ENCODE measurements around the gene SMAD9. TPM values are rescaled to one million over a fixed set of nuclear protein-coding genes. Genes with fewer than 3 reads are reported as not detected.

Gene SMAD9
- total RNA-seq, 4 donors from 2014 or later = 0.88 to 7.8 (median 2.9) TPM

DNA sequence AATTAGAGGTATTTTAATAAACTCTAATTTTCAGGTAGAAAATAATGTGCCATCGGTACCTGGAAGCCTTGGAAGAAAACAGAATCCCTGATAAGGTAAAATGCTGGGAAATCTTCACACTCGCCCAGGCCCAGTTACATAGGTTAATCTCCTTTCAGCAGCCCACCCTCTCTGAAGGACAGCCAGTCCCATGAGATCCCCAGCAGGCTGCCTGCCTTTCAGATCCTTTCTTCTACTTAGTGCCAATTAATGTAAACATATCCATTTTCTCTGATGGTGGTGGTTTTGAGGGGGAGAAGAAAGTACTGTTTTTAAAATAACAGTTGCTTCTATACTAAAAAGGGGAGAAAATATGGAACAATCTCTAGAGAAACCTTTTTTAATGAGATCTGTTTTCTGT, 12.2 kb downstream of the SMAD9 start:
- H3K4me1 ChIP-seq = no peaks in the 10 kb centered on the region
- intact Hi-C loops (cut with DNase I) = no loop called here
- no peak for DNase-seq
- no peak overlapping the region for H3K27ac ChIP-seq
- WGBS, 2 donors = 79 to 93% methylated on average over 2 of the region's 2 CpGs
- H3K36me3 ChIP-seq = no peaks in the 10 kb centered on the region
- no peak overlapping the region for H3K4me3 ChIP-seq
- no peaks in the 10 kb centered on the region for H3K9me3 ChIP-seq
- no peaks in the 10 kb centered on the region for H3K27me3 ChIP-seq
- TF ChIP-seq POLR2A (IDR thresholded peaks at IDR 0.05) = no peak
- TF ChIP-seq, protein P1, sequence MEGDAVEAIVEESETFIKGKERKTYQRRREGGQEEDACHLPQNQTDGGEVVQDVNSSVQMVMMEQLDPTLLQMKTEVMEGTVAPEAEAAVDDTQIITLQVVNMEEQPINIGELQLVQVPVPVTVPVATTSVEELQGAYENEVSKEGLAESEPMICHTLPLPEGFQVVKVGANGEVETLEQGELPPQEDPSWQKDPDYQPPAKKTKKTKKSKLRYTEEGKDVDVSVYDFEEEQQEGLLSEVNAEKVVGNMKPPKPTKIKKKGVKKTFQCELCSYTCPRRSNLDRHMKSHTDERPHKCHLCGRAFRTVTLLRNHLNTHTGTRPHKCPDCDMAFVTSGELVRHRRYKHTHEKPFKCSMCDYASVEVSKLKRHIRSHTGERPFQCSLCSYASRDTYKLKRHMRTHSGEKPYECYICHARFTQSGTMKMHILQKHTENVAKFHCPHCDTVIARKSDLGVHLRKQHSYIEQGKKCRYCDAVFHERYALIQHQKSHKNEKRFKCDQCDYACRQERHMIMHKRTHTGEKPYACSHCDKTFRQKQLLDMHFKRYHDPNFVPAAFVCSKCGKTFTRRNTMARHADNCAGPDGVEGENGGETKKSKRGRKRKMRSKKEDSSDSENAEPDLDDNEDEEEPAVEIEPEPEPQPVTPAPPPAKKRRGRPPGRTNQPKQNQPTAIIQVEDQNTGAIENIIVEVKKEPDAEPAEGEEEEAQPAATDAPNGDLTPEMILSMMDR (IDR thresholded peaks at IDR 0.05) = no peak

DNA sequence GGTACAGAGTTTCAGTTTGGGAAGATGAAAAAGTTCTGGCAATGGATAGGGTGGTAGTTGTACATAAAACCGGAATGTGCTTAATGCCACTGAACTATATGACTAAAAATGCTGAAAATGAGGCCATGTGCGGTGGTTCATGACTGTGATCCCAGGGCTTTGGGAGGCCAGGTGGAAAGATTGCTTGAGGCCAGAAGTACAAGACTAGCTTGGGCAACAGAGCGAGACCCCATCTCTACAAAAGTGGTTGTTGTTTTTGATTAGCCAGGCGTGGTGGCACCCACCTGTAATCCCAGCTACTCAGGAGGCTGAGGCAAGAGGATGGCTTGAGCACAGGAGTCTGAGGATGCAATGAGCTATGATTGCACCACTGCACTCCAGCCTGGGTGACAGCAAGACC, 12.8 kb downstream of the SMAD9 start:
- TF ChIP-seq, protein P1 (IDR thresholded peaks at IDR 0.05) = no peak
- TF ChIP-seq POLR2A (IDR thresholded peaks at IDR 0.05) = no peak
- H3K9me3 ChIP-seq = no peaks in the 10 kb centered on the region
- no peak overlapping the region for H3K27ac ChIP-seq
- H3K36me3 ChIP-seq = no peaks in the 10 kb centered on the region
- intact Hi-C loops (cut with DNase I) = no loop called here
- H3K4me1 ChIP-seq = no peaks in the 10 kb centered on the region
- H3K4me3 ChIP-seq = no peak overlapping the region
- no peaks in the 10 kb centered on the region for H3K27me3 ChIP-seq
- no peak for DNase-seq
- WGBS, 2 donors = 82 to 84% methylated on average over 4 of the region's 4 CpGs

DNA sequence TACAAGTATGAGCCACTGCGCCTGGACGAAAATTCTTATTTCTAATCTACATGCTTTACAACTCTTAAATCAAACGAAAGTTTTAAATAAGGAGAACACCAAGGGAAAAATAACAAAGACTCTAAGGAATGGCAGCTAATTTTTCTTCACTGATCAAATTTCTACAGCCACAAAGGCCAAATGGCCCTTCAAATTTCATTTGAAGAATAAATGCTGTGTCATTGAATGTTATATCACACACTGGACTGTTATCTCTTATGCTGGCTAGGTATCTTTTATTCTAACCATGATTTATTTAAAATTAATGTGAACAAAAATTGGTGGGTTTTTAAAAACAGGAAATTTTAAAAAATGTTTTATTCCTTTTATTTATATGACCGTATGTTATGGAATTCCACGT, 14.1 kb downstream of the SMAD9 start:
- Histone ChIP-seq H3K27ac (no peak overlapping the region), H3K36me3 (no peaks in the 10 kb centered on the region), H3K27me3 (no peaks in the 10 kb centered on the region), H3K4me1 (no peaks in the 10 kb centered on the region), H3K9me3 (no peaks in the 10 kb centered on the region), H3K4me3 (no peak overlapping the region)
- 84 to 88% methylated on average over 5 of the region's 5 CpGs for WGBS, 2 donors
- TF ChIP-seq, protein P1 (IDR thresholded peaks at IDR 0.05) = no peak
- TF ChIP-seq POLR2A (IDR thresholded peaks at IDR 0.05) = no peak
- intact Hi-C loops (cut with DNase I) = no loop called here
- DNase-seq = no peak

DNA sequence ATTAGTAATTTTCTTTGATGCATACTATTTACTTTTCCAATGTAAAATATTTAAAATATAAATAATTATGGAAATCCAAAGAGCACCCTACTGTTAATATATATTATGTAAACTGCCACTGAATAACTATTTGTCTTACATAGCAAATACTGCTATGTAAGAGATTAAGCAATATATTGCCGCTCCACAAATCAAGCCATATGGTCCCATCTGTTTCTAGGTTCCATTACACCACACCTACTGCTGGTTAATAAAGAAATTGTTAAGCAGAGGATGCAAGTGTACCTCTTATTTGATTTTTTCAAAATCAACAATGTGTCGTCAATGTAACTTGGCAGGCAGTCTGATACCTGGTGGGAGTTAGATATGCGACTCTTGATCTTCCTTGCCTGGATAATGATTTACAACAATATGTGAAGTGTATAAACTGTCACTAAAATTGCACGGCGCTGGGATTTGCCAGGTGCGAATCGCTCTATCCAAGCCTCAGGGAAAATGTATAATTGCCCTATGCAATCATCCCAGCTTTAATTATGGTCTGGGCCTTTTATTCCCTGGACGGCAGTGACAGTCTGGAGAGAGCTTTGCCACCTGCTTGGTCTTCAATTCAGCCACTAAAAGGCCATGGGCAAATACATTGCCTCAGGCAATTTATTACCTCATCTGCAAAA, 16.0 kb downstream of the SMAD9 start:
- TF ChIP-seq, protein P1 (IDR thresholded peaks at IDR 0.05) = no peak
- no peak for TF ChIP-seq POLR2A (IDR thresholded peaks at IDR 0.05)
- 79 to 82% methylated on average over 8 of the region's 8 CpGs for whole genome bisulfite sequencing, 2 donors
- no peaks in the 10 kb centered on the region for H3K27me3 ChIP-seq
- H3K27ac ChIP-seq = no peak overlapping the region
- no peak for DNase-seq
- intact Hi-C loops (cut with DNase I) = no loop called here
- H3K36me3 ChIP-seq = no peaks in the 10 kb centered on the region
- H3K9me3 ChIP-seq = no peaks in the 10 kb centered on the region
- no peak overlapping the region for H3K4me3 ChIP-seq
- no peaks in the 10 kb centered on the region for H3K4me1 ChIP-seq

DNA sequence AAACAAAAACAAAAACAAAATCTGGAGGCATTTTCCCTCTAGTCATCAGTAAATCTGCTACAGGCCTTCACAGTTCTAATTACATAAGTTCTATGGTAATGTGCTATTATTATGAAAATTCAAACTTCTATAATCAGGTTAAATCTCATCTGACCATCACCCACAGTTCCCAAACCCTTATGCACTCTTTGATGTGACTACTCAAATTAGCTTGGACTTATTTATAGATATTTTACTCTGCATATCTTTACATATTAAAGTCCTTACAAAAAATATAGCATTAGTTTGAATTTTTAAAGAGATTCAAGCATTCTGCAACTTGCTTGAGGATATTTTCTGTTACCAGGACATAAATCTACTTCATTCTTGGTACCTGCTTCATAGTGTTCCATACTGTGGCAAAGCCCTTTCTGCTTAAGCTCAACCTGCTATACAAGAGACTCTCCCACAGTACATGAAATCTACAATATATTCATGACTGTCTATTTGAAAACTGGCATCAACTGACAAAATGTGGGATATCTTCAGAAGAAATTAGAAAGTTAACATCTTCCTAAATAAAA, 22.9 kb downstream of the SMAD9 start:
- no peak overlapping the region for H3K27ac ChIP-seq
- H3K27me3 ChIP-seq = no peaks in the 10 kb centered on the region
- no peaks in the 10 kb centered on the region for H3K36me3 ChIP-seq
- H3K4me3 ChIP-seq = no peak overlapping the region
- no peaks in the 10 kb centered on the region for H3K9me3 ChIP-seq
- H3K4me1 ChIP-seq = no peaks in the 10 kb centered on the region
- no peak for DNase-seq
- TF ChIP-seq POLR2A (IDR thresholded peaks at IDR 0.05) = no peak
- TF ChIP-seq, protein P1 (IDR thresholded peaks at IDR 0.05) = no peak
- intact Hi-C loops (cut with DNase I) = no loop called here

Data from esophagus squamous epithelium (tissue), 5 donors.